ENCODE data around the gene SLC6A5.
"Not testable (repeated sequence)": the region's sequence is repeated elsewhere in the genome, so short reads cannot be mapped to it uniquely, and the experiment has no call there.

The SLC6A5 gene

DNA sequence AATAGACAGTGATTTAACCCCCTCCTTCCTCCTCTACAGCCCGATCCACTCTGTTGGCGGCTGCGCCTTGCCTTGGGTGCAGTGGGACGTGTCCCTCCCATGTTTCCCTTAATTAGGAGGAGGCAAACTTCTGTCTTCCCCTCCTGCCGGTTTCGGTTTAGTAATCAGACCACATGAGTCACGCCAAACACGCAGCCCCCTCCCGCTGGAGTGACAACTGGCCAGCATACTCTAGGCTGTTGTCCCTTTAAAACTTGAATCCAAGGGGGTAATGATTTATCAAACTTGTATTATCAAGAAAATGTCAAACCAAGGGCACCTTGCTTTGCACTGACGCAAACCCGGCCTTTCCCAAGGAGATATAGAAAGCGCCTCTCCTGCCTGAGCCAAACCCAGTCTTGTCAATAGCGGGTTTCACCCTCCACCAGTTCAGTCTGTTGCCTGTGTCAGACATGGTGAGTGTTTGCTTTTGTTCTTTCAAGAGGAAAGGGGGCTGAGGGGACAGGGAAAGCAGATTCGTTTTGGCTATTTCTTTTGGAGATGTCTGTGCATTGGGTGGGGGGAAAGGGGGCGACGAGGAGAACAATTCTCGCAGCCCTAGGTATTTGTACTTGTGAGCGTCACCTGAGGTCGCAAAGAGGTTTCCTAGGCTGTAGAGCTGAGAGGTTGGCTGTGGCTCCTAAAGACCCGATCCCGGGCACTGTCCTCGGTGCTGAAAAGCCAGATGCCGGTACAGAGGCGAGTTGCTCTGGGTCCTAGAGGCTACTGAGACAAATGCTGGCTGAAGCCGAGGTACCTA is at the start of gene SLC6A5:
TSS of gene SLC6A5 (plus strand) at position 388 of the 799 bp plus-strand sequence. CDS start at position 453, 65 bp downstream.
- DNase-seq (ENCODE audit: low read depth in 2 of 2), result peak in 1 of 2 donors; percentile 4

DNA sequence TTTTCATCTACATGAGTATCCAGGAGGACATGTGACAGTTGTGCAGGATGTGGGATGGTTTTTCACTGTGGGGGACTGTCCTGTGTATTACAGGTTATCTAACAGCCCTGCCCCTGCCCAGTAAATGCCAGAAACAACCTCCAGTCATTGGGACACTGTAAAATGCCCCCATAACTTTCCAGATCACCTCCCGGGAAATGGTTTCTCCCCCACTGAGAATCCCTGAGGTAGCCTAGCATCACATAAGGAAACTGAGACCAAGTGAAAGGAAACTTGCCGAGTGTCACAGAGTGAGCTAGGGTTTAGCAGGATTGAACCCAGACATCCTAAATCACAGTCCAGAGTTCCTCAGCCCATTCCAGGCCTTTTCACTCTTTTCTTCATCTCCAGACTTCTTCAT is 48.3 kb upstream of the SLC6A5 start:
- no peak for DNase-seq (ENCODE audit: low read depth in 2 of 2)

DNA sequence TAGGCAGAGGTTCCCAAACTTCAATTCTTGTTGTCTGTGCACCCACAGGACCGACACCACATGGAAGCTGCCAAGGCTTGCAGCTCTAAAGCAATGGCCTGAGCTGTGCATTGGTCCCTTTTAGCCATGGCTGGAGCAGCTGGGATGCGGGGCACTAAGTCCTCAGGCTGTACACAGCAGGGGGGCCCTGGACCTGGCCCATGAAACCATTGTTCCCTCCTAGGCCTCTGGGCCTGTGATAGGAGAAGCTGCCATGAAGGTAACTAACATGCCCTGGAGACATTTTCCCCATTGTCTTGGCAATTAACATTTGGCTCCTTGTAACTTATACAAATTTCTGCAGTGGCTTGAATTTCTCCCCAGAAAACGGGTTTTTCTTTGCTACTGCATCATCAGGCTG is 43.6 kb upstream of the SLC6A5 start:
- no peak for DNase-seq (ENCODE audit: low read depth in 2 of 2)

DNA sequence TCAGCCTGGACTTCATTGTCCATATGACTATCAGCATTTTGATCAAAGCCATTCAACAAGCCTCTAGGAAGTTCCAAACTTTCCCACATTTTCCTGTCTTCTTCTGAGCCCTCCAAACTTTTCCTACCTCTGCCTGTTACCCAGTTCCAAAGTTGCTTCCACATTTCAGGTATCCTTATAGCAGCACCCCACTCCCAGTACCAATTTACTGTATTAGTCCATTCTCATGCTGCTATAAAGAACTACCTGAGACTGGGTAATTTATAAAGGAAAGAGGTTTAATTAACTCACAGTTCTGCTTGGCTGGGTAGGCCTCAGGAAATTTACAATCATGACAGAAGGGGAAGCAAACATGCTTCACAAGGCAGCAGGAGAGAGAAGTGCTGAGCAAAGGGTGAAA is 43.0 kb upstream of the SLC6A5 start:
- not testable (repeated sequence) for DNase-seq (ENCODE audit: low read depth in 2 of 2)

DNA sequence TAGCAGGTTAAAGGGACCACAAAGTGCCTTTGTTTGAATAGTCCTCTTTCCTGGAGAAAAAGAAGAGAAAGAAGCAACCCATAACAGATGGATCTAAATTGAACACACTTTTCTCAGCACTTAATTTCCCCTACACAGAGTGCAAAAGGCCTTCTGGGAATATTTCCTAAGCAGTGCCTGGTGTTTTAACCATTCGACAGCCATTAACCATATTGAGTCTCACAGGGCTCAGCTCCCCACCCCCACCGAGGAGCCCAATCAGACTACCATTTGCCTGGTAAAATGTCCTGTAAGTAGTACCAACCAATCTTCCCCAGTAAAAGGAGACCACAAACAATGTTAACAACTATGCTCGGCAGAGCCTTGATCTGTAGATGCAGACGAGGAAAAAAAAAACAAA is 40.7 kb upstream of the SLC6A5 start:
- DNase-seq (ENCODE audit: low read depth in 2 of 2), result no peak

DNA sequence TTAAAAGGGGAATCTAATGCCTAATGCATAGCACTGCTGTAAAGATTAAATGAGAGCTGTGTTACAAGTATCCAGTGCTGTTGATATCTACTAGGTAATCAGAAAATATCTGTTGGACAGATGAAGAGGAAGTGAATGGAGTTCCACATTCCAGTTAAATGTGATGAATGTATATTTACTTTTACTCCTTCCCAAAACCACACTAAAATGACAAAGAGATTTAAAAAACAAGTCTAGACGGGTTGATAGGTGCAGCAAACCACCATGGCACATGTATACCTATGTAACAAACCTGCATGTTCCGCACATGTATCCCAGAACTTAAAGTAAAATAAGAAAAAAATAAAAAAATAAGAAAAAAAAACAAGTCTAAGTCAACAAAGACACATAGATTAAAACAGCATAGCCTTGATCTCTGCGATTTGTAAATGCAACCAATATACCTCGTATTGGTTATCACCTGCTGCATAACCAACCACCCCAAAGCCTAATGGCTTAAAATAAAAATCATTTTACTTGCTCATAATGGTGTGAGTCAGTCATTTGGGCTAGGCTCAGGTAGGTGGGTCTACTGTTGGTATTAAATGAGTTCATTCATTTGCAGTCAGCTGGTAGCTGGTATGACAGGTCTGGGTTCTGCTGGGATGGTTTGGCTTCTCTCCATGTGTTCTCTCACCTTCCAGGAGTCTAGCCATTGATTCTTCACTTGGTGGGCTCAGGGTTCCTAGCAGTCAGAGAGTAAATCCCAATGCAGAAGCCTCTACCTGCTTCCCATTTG is 39.7 kb upstream of the SLC6A5 start:
- DNase-seq (ENCODE audit: low read depth in 2 of 2), result no peak

DNA sequence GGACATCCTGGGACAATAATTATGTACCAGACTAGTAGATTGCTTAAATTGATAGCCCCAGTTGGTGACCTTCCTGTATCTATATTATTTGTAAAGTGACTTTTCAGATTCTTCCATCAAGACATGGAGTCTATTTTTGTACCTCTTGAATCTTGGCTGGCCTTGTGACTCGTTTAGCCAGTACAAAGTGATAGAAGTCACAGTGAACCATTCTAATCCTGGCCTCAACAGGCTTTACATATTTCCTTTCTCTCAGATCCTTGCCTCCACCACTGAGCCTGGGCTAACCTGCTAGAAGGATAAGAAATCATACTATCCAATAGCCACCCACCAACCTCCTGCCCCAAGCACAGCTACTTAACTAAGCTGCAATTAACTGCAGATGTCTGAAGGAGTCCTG is 37.5 kb upstream of the SLC6A5 start:
- no peak for DNase-seq (ENCODE audit: low read depth in 2 of 2)

DNA sequence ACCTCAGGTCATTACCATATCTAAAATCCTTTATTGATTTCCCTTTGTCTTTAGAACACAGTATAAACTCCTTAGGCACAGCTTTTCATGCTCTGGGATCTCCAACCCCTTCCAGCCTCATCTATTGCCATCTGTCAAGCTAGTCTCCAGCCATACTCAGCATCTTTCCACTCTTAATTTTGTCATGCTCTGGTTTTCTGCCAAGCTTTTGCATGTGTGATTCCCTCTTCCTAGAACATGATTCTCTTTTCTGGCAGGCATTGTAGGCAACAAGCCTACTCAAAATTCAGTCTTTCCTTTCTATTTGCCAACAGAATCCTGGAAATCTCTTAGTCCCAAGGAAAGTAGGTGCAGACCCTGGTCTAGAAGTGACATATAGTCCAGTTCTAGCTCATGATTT is 35.5 kb upstream of the SLC6A5 start:
- DNase-seq (ENCODE audit: low read depth in 2 of 2), result no peak

DNA sequence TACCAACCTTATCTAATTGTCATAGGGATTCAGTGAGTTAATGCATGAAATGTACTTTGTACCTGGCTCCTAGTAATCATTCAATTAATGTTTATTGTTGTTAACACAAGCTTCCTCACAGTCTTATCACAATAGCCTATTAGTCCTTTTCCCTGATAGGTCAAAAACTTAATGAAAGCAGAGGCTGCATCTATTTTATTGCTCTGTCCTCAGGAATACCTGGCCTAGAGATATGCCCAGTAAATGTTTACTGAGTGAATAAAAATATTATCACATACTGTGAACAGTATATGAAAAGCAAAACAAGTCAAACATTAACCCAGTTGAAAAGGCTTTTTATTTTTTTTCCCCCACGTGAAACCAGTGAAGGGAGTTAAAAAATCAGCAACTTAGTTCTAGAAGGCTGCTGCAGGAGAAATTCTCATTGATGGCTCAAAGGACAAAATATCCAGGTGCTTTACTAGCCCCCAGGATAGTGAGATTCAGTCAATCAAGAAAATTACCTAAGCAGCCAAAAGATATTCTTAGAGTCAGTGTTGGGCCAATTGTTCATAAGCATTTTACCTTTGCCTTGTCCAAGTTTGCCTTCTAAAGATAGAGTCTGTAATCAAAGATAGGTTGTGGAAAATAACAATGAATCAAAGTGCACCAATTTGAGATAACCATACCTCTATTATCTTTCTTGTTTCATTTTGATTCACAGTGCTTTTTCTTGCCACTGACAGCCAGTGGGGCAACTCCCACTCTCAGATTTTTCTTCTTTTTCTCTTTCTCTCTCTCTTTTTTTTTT is 34.4 kb upstream of the SLC6A5 start:
- DNase-seq (ENCODE audit: low read depth in 2 of 2), result no peak

DNA sequence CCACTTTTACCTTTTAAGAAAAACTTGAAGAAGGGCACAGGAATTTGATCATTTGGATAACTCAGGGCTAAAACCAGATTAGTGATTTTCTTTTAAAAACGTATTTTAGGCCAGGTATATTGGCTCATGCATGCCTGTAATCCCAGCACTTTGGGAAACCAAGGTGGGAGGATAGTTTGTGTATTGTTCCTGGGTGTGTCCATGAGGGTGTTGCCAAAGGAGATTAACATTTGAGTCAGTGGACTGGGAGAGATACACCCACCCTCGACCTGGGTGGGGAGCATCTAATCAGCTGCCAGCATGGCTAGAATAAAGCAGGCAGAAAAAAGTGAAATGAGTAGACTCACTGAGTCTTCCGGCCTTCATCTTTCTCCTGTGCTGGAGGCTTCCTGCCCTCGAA is 33.3 kb upstream of the SLC6A5 start:
- DNase-seq (ENCODE audit: low read depth in 2 of 2), result not testable (repeated sequence)

DNA sequence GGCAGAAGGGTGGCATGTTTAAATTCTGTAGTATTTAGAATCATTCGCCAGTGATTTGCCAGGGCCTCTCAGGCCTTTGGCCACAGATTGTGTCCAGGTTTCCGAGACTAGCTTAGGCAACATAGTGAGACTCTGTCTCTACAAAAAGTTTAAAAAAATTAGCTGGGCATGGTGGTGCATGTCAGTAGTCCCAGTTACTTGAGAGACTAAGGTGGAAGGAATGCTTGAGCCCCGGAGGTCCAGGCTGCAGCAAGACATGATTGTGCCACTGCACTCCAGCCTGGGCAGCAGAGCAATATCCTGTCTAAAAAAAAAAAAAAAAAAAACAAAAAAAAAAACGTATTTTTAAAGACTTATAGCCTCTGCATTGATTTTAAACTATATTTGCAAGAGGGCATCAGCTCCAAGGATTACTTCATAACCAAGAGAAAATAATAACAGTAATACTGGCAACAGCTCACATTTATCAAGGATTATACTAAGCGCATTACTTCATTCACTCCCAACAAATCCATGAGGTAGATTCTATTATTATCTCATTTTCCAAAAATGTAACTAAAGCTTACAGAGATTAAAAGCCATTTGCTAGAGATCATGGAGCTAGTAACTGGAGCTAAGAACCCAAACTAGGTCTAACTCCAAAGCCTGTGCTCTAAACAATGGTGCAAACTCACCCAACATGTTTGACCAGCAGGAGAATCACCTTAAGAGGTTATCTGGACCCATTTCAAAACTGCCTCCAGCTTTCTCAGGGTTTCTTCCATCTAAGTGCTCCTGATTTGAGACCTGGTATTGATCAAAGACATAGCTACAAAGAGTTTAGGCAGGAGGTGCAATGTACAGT is 32.6 kb upstream of the SLC6A5 start:
- DNase-seq (ENCODE audit: low read depth in 2 of 2), result no peak

DNA sequence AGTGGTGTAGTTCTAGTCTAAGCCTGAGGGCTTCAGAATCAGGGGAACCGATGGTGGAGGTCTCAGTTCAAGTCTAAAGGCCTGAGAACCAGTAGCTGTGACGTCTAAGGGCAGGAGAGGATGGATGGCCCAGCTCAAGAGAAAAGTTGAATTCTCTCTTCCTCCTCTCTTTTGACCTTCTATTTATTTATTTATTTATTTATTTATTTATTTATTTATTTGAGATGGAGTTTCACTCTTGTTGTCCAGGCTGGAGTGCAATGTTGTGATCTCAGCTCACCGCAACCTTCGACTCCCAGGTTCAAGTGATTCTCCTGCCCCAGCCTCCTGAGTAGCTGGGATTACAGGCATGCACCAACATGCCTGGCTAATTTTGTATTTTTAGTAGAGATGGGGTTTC is 19.7 kb upstream of the SLC6A5 start:
- not testable (repeated sequence) for DNase-seq (ENCODE audit: low read depth in 2 of 2)

DNA sequence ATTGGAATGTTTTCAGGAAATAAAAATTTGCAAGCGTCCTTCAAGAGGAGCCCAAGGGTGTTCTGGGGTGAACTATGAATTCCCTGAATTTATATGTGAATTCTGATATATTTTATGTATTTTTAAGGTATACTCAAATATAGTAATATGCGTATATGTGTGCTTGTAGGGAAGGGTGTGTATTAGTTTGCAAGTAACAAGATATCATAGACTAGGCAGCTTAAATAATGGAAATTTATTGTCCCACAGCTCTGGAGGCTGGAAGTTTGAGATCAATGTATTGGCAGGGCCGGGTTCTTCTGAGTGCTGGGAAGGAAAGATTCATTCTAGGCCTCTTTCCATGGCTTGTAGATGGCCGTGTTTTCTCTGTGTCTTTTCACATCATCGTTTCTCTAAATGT is 16.2 kb upstream of the SLC6A5 start:
- no peak for DNase-seq (ENCODE audit: low read depth in 2 of 2)

DNA sequence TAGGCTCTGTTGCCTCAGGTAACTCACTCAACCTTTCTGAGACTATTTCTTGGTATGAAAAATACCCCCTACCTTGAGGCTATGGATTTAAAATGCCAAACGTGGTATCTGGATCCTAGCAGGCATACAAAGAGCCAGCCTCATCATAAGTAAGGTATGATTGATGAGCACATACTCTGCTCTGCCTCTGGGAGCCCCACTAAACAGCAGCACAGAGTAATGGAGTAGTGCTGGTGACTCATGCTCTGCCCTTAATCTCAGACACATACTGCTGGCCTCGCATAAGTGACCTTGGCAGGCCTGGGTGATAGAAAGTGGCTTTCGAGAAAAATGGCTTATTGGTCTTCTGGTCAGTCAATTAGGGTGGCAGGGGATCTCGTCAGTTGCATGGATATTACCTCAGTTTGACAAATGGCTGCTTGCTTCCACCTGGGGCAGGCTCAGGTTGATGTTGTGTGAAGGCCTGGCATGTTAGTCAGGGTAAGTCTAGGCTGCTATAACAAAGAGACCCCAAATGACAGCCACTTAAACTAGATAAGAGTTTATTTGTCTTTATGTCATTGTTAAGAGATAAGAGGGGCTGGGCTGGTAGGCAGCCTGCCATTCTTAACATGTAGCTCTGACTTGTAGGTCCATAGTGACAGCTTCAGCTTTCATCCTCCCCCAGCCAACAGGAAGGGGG is 15.2 kb upstream of the SLC6A5 start:
- no peak for DNase-seq (ENCODE audit: low read depth in 2 of 2)

DNA sequence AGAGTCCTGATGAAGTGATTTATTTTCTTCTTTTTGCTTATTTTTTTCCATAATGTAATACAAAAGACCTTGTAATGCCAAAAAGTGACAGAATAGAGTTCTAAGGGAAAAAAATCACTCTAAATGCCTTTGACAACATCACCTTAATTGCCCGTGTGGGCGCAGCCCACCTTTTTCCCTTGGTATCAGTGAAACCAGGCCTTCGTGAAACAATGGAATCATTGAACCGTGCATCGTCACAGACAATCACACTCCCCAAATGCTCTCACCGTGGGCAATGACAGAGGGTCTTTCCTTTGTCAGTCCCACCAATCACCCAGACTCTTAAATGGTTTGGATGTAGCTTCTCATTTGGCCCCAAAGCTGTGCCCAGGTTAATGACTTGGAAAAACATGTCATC is 9.6 kb upstream of the SLC6A5 start:
- DNase-seq (ENCODE audit: low read depth in 2 of 2), result no peak

DNA sequence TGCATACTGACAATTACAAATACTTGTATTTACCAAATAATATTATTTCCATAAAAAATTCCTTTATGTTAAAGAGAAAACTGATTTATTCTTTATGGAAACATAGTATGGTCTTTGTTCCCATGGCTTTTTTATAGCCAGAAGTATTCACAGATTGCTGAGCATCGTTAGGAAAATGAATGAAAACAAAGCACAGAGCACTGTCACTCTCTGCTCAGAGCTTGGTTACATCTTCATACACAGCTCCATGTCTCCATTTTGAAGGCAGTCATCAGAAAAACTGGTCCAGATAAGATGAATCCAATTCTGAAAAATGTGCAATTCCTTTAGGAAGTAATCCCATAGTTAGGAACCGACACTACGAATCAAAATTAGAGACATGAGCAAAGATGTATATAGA is 9.0 kb upstream of the SLC6A5 start:
- DNase-seq (ENCODE audit: low read depth in 2 of 2), result no peak

DNA sequence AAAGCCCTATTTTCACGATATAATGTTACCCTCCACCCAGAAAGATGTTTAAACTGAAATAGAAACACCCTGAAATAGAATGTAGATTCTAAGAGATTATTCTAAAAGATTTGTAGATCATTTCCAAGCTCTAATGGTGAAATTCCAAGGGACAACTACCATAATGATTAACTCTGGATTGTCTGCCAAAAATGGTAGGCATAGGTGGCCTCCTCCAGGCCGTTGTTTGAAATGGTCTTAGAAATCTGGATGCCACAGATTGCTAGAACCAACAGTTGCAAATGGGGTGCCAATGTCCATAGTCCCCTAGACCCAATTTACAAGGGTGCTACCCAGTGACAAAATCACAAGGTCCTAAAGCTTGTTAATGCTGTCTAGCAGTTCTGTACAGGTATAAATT is 6.7 kb upstream of the SLC6A5 start:
- no peak for DNase-seq (ENCODE audit: low read depth in 2 of 2)

DNA sequence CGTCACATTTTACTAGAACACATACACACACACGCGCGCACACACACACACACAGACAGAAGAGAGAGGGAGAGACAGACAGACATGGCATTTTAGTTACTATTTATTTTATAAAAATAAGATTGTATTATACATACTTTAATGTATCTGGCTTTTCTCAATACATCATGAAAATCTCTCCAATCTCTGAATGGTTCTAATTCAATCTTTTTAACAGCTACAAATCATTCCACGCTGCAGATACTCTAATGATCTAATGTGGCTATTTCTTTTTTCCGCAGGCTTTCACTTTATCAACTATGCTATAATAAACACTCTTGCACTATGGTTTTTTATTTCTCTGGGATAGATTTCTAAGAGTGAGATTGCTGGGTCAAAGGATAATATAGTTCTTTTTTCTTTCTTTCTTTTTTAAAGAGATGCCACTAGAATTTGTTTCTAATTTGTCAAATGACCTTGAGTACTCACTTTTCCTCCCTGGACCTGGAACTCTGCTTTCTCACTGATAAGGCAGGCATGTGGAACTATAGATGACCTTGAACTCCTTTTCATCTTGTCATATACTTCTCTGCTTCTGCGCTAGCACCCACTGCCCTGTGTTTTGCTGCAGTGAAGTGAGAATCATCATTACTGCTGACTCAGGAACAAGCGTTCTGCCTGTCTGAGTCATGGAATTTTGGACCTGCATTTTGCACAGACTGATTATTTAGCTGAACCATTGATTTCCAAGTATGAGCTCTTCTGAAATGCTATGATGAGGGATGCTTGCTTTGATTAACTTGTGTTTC is 4.9 kb upstream of the SLC6A5 start:
- no peak for DNase-seq (ENCODE audit: low read depth in 2 of 2)

DNA sequence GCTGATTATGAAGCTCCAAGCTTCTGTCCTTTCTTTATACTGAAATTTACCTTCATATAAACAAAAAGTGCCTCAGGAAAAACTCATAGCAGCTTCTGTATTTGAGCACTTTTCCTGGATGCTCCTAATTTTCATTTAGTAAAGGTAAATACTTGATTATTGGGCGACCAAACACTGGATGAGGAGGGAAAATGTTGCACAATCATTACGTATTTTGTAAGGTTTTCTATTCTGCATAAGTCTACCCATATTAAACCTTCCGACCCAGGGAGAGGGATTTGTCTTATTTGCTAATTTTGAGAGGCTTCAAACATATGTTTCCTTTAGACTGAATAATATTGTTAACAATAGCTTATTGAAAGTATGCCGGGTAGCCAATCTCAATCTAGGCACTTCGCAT is 4.3 kb upstream of the SLC6A5 start:
- no peak for DNase-seq (ENCODE audit: low read depth in 2 of 2)
